OCI-M1 (cell line): ENCODE results near the gene PRKCD.

Source experiments
- DNase-seq: peaks from one replicate; lab custom pipeline; 2025; lab: John Stamatoyannopoulos, UW

PRKCD gene

GRCh38 chr3:53170325-53171063 is 9.5 kb downstream of the PRKCD start:
- peak; percentile 77 for DNase-seq

- DNase-seq: no peak
Measured at GRCh38 chr3:53171064-53171418, 10.0 kb downstream of the PRKCD start.

GRCh38 chr3:53171827-53172505 is 11.0 kb downstream of the PRKCD start:
- no peak for DNase-seq

DNA sequence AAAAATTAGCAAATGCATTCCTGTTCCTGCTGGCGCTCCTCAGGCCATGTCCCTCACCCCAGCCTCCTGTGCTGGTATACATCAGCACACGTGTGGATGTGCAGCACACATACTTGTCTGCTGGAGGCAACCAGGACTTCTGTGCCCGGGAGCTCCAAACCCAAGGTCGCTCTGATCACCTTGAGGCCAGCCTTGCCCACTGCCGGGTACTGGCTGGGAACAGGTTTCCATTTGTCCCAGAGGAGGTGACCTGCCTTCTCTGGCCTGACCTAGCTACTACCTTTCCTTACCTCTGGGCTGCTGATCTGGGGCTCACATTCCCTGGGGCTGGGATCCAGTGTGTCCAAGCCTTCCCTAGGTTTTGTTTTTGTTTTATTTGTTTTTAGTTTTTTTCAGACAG is 12.1 kb downstream of the PRKCD start:
- no peak for DNase-seq

DNA sequence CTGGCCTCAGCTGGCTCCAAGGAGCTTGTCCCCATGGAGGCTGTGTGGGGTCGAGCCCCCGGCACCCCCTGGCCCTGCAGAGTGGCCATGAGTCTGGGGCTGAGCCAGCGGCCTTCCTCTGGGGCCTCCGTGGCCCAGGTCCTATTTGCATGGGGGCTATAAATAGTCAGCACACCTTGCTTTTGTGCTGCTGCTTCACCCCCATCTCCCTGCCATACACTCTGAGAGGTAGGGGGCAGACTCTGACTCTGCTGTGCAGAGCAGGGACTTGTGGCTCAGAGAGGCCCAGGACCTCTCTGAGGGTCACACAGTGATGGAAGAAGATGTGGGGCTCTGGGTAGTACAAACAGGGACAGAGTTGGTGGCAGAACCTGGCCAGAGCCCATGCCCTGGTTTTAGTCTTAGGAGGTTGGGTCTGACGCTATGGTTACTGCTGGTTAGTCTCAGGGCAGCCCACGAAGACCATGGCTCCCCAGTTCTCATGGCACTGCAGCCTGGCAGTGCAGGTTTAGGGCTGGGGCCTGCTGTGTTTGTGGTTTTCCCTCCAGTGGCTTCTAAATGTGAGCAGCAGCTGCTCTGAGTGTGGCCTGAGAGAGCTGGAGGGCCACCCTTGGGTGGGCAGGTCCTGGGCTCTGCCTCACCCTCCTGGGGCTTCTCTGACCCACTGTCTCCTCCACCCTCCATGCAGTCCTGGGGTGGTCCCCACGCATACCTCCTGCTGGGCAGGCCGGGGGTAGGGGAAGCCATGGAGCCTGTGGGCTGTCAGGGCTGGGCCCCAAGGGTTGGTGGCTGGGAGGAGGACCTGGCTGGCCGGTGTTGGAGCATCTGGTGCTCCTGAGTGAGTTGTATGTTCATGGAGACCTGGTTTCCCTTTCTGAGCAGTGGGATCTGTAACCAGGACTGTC is 13.6 kb downstream of the PRKCD start:
- no peak for DNase-seq

DNA sequence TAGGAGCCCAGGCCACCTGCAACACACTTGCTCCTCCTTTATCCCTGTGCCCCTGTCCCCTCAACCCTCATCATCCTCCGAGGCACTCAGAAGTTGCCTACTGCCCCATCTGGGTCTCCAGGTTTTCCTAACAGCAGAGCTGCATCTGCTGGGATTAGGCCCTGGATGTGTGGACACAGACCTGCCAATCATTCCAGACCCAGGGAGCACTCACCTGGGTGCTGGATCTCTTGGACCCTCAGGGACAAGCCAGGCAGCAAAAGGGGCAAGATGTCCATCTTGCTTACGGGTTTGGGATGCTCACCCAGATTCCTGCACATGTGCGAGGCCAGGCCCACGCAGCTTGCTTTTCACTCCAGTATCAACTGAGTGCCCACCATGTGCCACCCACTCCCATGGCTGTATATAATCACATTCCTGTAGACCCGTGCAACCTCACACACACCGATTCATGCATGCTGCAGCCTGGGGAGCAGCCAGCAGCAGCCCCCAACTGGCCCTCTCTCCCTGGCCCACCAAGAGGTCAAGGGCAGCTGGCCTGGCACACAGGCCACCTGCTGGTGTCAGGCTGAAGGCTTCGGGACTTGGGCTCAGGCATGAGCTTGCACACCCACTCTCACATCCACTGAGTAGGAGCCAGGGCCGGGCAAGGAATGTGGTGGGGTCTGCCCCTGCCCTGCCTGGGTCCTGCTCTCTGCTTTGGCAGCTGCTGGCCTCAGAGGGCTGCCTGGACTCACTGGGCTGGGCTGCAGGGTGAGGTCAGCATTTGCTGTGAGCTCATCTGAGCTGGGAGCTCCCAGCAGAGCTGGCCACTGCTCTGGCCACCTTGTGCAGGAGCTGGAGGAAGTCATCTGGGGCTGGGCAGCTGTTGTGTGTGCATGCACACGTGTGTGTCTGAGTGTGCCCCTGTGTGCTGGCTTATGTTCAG is 14.9 kb downstream of the PRKCD start:
- DNase-seq: no peak

DNA sequence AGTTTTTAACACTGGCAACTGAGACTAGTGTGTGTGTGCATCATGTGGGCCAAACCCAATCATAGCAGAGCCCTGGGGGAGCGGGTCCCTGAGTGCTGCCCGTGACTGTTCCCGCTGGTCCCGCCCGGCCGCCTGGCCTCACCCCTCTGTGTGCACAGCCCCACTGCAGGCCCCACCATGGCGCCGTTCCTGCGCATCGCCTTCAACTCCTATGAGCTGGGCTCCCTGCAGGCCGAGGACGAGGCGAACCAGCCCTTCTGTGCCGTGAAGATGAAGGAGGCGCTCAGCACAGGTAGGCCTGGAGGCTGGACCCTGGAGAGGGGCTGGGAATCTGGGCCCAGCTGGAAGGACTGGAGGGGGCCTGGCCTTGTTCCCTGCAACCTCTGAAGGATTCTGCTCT is 17.2 kb downstream of the PRKCD start:
- DNase-seq: no peak

DNA sequence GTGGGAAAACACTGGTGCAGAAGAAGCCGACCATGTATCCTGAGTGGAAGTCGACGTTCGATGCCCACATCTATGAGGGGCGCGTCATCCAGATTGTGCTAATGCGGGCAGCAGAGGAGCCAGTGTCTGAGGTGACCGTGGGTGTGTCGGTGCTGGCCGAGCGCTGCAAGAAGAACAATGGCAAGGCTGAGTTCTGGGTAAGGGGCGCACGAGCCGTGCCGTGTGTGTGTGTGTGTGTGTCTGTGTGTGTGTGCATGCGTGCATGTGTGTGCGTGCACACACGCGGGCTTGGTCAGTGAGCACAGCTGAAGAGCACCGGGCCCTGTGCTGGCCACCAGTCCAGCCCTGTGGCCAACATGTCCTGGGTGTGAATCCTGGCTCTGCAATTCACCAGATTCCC is 18.6 kb downstream of the PRKCD start:
- DNase-seq: no peak

DNA sequence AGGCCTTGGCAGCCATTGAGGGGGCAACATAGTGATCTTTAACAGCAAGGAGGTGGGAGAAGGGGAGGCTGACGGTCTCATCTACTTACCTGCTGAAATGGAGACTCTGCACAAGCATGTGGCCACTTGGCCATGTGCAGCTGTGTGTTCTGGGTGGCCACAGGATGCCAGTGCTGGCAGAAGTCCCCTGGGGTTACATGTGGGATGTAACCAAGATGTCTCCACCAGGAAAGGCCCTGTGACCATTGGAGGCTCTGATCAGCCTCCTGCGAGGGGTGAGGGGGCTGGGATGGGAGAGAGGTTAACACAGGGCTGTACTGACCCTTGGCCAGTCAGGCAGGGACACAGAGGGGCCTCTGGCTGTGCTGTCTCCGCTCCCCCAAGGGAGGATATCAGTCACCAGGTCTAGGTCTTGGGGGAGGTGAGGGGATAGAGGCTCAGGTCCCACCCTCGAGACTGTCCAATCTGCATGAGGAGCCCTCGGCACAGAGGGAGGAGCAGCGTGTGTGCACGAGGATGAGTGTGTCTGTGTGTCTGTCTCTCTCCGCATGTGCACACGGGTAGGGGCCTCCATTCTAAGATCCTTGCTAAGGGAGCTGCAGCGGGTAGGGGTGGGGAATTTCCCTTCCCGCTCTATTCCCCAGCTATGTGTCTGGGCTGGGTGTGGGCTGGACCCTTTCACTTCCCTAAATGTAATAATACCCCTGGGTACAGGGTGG is 19.5 kb downstream of the PRKCD start:
- no peak for DNase-seq

DNA sequence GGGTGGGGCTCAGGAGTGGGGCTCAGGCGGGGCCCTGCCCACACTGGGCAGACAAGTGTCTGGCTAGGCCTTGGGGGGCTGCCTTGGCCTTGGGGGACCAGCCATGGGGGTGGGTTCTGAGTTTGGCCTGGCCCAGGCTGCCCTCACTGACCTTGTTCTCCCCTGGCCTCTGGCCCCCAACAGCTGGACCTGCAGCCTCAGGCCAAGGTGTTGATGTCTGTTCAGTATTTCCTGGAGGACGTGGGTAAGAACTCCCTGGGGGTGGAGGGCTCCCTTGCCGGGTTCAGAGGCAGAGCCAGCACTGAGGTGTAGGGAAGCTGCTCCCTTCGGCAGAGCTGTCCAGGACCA is 20.0 kb downstream of the PRKCD start:
- no peak for DNase-seq

DNA sequence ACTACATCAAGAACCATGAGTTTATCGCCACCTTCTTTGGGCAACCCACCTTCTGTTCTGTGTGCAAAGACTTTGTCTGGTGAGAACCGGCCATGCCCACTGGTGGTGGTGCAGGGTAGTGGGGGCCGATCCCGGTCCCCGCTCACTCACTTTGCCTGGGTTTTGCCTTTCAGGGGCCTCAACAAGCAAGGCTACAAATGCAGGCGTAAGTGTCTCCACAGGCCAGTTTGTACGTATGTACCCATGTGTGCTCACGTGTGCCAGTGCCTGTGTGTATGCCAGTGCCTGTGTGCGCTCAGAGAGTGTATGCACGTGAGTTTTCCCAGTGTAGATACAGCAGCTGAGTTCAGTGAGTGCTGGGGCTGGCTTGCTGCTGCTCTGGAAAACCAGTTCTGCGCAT is 20.5 kb downstream of the PRKCD start:
- DNase-seq: no peak

DNA sequence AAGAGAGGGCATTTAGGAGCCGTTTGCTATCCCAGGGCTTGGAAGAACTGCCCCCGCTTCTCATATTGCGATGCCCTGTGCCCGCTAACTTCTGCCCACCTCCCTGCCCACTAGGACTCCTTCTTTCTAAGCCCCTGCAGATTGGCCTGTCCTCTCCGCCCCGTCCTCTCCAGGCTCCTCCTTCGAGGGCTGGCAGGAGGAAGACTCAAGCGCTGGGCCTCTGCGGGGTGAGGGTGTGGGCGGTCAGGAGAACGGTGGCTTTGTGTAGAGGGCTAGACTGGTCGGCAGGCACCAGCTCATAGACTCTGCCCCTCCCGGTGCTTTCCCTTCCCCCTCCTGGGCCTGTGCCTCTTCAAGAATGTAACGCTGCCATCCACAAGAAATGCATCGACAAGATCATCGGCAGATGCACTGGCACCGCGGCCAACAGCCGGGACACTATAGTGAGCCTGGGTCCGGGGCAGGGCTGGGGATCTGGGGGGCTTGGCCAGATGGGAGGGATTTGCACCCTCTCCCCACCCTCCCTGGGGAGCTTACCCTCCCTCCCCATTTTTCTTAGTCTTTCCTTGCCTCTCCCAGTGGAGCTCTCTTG is 21.9 kb downstream of the PRKCD start:
- no peak for DNase-seq

DNA sequence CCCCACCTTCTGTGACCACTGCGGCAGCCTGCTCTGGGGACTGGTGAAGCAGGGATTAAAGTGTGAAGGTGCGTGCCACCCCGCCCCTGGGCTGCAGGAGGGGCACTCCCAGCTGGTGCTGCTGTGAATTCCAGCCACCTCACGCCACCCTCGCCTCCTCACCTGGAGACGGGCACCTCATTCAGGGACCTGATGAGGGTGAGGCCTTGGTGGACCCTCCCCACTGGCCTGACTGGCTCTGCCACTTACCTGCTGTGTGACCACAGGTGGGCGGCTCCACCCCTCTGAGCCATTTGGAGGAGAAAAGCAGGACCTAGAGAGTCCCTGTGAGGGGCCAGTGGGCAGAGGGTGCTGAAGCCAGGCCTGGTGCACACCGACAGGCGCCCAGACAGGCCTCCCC is 22.5 kb downstream of the PRKCD start:
- DNase-seq: no peak

- no peak for DNase-seq
Measured at GRCh38 chr3:53184701-53185100, 23.7 kb downstream of the PRKCD start.

DNA sequence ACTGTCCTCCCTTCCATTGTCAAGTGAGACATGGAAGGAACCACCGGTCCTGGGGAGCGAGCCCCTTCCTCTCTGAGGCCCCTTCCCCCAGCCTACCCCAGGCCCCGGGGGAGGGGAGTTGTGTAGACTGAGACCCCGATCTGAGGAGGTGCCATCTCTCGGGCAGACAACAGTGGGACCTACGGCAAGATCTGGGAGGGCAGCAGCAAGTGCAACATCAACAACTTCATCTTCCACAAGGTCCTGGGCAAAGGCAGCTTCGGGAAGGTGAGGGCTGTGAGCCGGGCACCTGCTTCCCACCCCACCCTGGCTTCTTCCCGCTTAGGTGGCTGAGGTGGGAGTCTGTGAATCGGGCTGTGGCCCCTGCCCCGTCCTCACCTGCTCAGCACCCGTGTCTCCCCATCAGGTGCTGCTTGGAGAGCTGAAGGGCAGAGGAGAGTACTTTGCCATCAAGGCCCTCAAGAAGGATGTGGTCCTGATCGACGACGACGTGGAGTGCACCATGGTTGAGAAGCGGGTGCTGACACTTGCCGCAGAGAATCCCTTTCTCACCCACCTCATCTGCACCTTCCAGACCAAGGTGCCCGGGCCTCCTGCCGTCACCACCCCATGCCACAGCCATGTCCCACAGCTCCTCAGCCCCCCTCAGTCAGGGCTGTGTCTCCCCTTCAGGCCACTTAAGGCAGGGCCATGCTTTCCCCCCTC is 24.9 kb downstream of the PRKCD start:
- DNase-seq: no peak

- DNase-seq: no peak
Measured at GRCh38 chr3:53186726-53187125, 25.7 kb downstream of the PRKCD start.

GRCh38 chr3:53187430-53187829 is 26.4 kb downstream of the PRKCD start:
- DNase-seq: no peak

DNA sequence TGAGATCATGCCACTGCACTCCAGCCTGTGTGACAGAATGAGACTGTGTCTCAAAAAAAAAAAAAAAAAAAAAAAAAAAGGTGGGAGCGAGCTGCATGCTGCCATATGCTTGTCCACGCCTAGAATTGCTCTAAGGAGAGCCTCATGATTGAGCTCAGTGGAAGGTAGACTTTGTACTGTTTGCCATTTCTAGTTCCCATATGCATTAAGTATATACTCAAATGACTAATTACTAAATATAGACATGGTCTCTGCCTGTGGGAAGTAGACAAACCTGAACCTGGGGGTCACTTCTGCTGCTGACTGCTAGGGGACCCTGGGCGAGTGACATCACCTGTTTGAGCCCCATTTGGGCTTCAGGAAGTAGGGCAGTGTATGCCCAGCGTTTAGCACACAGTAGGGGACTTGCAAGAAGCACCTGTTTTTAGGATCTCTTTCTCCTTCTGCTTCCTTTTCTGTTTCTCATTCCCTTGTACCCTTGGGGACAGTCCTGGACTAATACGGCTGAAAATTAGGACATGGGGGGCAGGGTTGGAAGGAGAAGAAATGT is 27.2 kb downstream of the PRKCD start:
- no peak for DNase-seq

- DNase-seq: no peak
Measured at GRCh38 chr3:53188720-53189119, 27.7 kb downstream of the PRKCD start.

- no peak for DNase-seq
Measured at GRCh38 chr3:53189276-53189675, 28.3 kb downstream of the PRKCD start.
